WTC11 (cell line): Measurements from ENCODE around the gene ZMIZ2.

Source experiments
- CREB1 ChIP-seq: sonication (generic); formaldehyde crosslinking; IDR thresholded peaks from 2 replicates; pipeline ENCODE4 v1.8.0; 2023; ENCODE audit warnings: mild to moderate bottlenecking, missing genetic modification reagents
- ESRRA ChIP-seq: sonication (generic); formaldehyde crosslinking; IDR thresholded peaks from 2 replicates; pipeline ENCODE4 v1.8.1; 2022; ENCODE audit warnings: mild to moderate bottlenecking, missing genetic modification reagents, borderline replicate concordance
- NFE2L1 ChIP-seq: sonication (generic); formaldehyde crosslinking; IDR thresholded peaks from 2 replicates; pipeline ENCODE4 v1.8.1; 2023; ENCODE audit warnings: missing genetic modification reagents
- RELA ChIP-seq: sonication (generic); formaldehyde crosslinking; IDR thresholded peaks from 2 replicates; pipeline ENCODE4 v1.8.1; 2022; ENCODE audit warnings: missing genetic modification reagents, mild to moderate bottlenecking, borderline replicate concordance
- SP1 ChIP-seq: sonication (generic); formaldehyde crosslinking; conservative IDR thresholded peaks from 2 replicates; pipeline ENCODE4 v1.8.1; 2022; ENCODE audit warnings: missing genetic modification reagents
- TF ChIP-seq, protein P1 (sequence below): fragments of 200-600 bp; IDR thresholded peaks from 2 replicates; pipeline ENCODE4 v1.8.0; 2022; ENCODE audit warnings: antibody characterized with exemption
- TF ChIP-seq, protein P2 (sequence below): sonication (generic); formaldehyde crosslinking; IDR thresholded peaks from 2 replicates; pipeline ENCODE4 v1.8.0; 2022; ENCODE audit warnings: mild to moderate bottlenecking, missing genetic modification reagents
- TF ChIP-seq, protein P3 (sequence below): sonication (generic); formaldehyde crosslinking; IDR thresholded peaks from 2 replicates; pipeline ENCODE4 v1.8.0; 2023; ENCODE audit warnings: missing genetic modification reagents

DNA sequence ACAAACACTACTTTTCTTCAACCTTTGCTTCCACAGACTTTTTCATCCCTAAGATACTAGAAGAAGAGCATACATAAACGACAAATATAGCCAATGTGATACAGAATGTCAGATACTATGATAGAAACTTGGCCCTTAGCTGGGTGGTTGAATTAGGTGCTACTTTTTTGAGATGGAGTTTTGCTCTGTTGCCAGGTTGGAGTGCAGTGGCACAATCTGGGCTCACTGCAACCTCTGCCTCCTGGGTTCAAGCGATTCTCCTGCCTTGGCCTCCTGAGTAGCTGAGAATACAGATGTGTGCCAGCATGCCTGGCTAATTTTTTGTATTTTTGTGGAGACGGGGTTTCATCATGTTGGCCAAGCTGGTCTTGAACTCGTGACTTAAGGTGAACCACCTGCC lies 51.3 kb downstream of the ZMIZ2 start:
- TF ChIP-seq, protein P1, sequence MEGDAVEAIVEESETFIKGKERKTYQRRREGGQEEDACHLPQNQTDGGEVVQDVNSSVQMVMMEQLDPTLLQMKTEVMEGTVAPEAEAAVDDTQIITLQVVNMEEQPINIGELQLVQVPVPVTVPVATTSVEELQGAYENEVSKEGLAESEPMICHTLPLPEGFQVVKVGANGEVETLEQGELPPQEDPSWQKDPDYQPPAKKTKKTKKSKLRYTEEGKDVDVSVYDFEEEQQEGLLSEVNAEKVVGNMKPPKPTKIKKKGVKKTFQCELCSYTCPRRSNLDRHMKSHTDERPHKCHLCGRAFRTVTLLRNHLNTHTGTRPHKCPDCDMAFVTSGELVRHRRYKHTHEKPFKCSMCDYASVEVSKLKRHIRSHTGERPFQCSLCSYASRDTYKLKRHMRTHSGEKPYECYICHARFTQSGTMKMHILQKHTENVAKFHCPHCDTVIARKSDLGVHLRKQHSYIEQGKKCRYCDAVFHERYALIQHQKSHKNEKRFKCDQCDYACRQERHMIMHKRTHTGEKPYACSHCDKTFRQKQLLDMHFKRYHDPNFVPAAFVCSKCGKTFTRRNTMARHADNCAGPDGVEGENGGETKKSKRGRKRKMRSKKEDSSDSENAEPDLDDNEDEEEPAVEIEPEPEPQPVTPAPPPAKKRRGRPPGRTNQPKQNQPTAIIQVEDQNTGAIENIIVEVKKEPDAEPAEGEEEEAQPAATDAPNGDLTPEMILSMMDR = no peak
- TF ChIP-seq RELA (no peak), NFE2L1 (no peak), SP1 (CRISPR knock-in tag) (no peak), CREB1 (CRISPR knock-in tag) (no peak), ESRRA (CRISPR knock-in tag) (no peak)
- TF ChIP-seq, protein P2, sequence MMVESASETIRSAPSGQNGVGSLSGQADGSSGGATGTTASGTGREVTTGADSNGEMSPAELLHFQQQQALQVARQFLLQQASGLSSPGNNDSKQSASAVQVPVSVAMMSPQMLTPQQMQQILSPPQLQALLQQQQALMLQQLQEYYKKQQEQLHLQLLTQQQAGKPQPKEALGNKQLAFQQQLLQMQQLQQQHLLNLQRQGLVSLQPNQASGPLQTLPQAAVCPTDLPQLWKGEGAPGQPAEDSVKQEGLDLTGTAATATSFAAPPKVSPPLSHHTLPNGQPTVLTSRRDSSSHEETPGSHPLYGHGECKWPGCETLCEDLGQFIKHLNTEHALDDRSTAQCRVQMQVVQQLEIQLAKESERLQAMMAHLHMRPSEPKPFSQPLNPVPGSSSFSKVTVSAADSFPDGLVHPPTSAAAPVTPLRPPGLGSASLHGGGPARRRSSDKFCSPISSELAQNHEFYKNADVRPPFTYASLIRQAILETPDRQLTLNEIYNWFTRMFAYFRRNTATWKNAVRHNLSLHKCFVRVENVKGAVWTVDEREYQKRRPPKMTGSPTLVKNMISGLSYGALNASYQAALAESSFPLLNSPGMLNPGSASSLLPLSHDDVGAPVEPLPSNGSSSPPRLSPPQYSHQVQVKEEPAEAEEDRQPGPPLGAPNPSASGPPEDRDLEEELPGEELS (CRISPR knock-in tag) = no peak
- TF ChIP-seq, protein P3, sequence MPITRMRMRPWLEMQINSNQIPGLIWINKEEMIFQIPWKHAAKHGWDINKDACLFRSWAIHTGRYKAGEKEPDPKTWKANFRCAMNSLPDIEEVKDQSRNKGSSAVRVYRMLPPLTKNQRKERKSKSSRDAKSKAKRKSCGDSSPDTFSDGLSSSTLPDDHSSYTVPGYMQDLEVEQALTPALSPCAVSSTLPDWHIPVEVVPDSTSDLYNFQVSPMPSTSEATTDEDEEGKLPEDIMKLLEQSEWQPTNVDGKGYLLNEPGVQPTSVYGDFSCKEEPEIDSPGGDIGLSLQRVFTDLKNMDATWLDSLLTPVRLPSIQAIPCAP (CRISPR knock-in tag) = no peak
